Measurements from ENCODE around the gene PDGFD.

The PDGFD gene

GRCh38 chr11:103947546-103947919, 216.4 kb downstream of the PDGFD start:
- no peak for DNase-seq

GRCh38 chr11:103946793-103947545, 217.0 kb downstream of the PDGFD start:
- DNase-seq: no peak

DNA sequence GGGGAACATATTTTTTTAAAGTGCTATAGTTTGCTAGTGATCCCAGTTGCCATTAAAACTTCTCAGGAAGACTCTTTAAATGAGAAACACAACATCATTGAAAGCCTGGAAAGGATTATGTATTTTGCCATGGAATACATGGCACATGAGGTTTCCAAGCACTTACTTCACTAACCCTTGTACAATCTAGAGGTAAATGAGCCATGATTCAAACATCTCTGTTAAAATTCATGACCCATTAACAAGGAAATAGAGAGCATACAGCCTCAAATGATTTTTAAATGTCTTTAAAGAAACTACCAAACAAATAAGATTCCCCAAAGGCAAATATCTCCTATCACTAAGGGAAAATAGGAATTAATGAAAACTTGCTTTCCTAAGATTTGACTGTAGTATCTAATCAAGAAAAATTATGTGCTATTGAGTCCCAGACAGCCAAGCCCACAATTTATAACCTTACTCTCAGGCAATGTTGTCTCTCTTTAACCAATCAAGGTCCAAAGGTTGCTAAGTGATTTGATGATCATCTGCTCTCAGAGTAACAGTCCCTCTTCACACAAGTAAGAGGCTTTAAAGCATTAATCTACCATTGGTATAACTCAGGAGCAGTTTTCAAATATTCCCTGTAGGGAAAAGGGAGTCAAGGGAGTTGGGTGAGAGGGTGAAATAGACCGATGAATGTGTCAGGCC, 219.6 kb downstream of the PDGFD start:
- no peak for DNase-seq

- DNase-seq: no peak
Measured at GRCh38 chr11:103942646-103943045, 221.3 kb downstream of the PDGFD start.

DNA sequence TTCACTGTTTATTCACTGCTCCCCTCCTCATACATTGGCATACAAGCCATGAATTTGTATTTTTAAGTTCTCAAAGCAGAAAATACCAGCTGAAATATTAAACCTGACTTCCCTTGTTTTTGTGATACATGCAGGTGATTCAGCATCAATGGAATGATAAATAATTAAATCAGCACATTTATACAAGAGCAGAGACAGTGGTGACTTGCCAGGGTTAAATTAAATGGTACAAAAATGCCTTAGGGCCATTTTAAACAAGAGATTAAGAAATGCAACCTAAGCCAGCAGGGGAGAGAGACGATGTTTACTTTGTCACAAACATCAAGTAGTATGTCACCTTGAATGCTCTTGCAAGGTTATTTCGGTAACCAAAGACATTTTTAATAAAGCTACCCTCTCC, 223.4 kb downstream of the PDGFD start:
- no peak for DNase-seq

GRCh38 chr11:103939694-103940093, 224.3 kb downstream of the PDGFD start:
- DNase-seq: no peak

DNA sequence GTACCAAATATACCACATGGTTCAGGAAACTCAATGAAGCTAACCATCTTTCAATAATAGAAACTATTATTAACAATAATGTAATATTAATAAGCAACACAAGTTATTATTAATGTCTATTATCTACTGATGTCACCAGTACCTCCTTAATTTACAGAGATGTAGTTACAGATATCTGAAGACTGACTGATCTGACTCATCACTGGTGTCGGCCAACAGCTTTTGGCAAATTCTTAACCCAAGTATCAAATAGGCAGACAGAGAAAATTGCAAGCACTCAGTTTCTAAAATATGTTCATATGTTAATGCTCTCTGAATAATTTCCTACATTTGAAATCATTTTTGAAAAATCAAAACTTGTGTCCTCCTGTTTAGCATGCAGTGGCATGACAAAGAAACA, 227.9 kb downstream of the PDGFD start:
- DNase-seq: no peak

DNA sequence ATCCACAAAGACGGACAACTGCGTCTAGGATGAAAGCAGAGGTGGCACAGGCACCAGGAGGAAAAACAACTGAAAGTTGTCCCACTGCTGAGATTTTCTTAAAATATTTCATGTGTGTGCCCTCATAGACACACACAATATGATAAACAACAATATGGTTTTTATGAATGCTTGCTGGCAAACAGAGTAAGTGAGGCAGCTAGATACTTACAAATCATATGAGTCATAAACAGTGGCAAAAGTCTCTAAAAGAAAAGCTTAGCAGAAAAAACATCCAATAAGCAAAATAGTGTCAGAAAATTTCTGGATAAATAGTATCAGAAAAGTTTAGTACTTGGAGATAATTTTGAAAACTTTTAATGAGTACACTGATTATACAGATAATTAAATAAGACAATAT, 228.7 kb downstream of the PDGFD start:
- no peak for DNase-seq

- DNase-seq: no peak
Measured at GRCh38 chr11:103929170-103929903, 234.6 kb downstream of the PDGFD start.

- DNase-seq: no peak
Measured at GRCh38 chr11:103928802-103929161, 235.2 kb downstream of the PDGFD start.

- DNase-seq: no peak
Measured at GRCh38 chr11:103928040-103928801, 235.7 kb downstream of the PDGFD start.

- no peak for DNase-seq
Measured at GRCh38 chr11:103927535-103927934, 236.4 kb downstream of the PDGFD start.

GRCh38 chr11:103926990-103927389, 237.0 kb downstream of the PDGFD start:
- no peak for DNase-seq

DNA sequence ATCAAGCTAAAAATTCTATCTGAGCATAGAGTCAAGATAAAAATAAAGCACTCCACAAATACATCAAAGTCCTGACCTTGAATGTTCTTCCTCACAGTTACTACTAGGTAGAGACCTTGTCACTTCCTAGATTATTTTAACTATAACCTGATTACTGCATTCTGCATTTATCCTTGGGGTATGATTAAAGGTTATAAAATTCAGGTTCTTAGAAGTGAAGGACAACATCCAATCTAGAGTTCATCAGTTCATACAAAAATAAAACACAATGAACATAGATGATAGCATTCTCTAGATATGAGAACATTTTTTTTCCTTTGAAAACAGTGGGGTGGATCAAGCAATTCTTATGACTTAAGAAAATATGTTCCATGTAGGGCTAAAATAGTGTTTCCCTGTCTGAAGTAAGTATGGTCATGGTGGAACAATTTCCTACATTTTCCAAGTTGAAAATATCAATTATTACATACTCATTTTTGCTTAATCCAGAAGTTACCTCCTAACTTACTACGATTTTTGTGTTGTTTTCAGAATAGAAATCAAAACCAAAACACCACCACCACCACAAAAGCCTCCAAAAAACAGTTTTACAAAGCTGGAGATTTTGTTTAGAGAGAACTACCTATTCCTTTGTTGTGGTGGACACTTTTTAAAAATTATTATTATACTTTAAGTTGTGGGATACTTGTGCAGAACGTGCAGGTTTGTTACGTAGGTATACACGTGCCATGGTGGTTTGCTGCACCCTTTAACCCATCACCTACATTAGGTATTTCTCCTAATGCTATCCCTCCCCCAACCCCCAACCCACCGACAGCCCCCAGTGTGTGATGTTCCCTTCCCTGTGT, 239.6 kb downstream of the PDGFD start:
- no peak for DNase-seq

DNA sequence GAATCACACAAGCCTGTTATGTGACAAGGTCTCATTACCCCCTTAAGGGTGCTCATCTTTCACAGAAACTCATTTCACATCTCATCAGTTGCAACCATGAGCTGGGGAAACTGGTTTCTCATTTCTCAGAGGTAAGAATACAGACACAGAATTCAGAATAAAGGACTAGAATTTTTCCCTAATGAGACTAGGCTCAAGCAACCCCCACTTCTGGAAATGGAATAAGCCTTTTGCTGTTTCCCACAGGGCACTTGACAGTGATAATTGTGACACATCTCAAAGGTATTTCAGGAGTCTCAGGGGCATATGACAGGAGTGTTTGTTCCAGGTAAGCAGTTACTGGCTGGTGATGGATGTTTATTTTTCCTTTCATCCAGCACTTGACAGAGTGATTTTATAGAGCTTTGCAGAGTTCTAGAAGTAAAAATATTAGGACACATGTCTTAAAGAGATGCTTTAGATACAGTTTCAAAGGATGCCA, 240.5 kb downstream of the PDGFD start:
- DNase-seq: no peak

GRCh38 chr11:103920933-103921332, 243.0 kb downstream of the PDGFD start:
- no peak for DNase-seq

GRCh38 chr11:103920449-103920848, 243.5 kb downstream of the PDGFD start:
- no peak for DNase-seq

- DNase-seq: no peak
Measured at GRCh38 chr11:103910721-103911120, 253.2 kb downstream of the PDGFD start.

DNA sequence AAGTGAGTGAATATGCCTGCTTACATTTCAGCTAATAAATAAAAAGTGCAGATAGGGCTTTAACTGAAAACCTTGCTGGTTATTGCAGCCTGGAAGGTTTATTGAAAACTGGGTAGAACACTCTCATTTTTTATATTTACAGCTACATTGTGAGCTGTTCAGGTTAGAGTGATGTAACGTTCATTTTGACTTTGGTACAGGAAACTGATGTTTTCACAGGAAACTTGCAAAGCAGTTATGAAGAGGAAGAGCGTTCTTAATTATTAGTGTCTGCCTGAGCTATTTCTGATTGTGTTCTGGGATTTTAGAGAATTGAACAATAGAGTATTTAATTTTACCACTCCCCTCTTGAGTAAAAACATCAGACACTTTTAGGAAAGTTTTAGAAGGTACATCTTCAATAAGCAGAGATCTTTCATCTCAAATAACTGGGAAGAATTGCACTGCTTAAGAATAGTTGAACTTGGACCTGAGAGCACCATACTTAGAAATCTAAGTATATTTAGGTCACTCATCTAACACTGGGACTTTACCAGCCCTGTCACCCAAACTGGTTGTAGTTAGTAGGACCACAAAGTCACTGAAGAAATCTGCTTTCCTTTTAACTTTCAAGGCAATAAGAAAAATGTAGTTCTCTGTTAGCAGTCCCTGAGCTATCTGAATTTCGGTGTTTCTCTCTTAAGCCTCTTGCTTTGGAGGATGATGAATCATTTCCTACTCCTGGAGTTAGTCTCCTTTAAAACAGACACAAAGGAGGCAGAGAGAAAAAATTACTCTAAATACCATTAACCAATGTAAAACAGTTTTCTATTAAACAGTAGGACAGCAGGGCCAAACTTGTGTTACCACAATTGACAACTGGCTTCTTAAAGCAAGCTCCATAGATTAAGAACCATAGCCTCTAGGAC, 256.1 kb downstream of the PDGFD start:
- DNase-seq: no peak

GRCh38 chr11:103907136-103907535, 256.8 kb downstream of the PDGFD start:
- no peak for DNase-seq

- no peak for DNase-seq
Measured at GRCh38 chr11:103906291-103906867, 257.6 kb downstream of the PDGFD start.
